Measurements from ENCODE around the gene BPIFB6.

- TF ChIP-seq, protein P1, sequence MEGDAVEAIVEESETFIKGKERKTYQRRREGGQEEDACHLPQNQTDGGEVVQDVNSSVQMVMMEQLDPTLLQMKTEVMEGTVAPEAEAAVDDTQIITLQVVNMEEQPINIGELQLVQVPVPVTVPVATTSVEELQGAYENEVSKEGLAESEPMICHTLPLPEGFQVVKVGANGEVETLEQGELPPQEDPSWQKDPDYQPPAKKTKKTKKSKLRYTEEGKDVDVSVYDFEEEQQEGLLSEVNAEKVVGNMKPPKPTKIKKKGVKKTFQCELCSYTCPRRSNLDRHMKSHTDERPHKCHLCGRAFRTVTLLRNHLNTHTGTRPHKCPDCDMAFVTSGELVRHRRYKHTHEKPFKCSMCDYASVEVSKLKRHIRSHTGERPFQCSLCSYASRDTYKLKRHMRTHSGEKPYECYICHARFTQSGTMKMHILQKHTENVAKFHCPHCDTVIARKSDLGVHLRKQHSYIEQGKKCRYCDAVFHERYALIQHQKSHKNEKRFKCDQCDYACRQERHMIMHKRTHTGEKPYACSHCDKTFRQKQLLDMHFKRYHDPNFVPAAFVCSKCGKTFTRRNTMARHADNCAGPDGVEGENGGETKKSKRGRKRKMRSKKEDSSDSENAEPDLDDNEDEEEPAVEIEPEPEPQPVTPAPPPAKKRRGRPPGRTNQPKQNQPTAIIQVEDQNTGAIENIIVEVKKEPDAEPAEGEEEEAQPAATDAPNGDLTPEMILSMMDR (IDR thresholded peaks at IDR 0.05; ENCODE audit: low read depth, low read length, poor library complexity, severe bottlenecking): no peak
- no peak for TF ChIP-seq EZH2phosphoT487 (IDR thresholded peaks at IDR 0.05; ENCODE audit: borderline replicate concordance, low read length)
These were observed 23.3 kb downstream of the BPIFB6 start for GRCh38 chr20:33054791-33055190.

Data from DOHH2 (cell line).